SH-SY5Y (cell line): ENCODE results near the gene MEIS2.

Experiments used
- GATA2 ChIP-seq: IDR thresholded peaks from 2 replicates; pipeline ENCODE4 v1.6.1; 2011; ENCODE audit warnings: mild to moderate bottlenecking, low read depth, low read length
- GATA3 ChIP-seq: IDR thresholded peaks from 2 replicates; pipeline ENCODE4 v1.6.1; 2011; ENCODE audit warnings: low read depth, mild to moderate bottlenecking, low read length, moderate library complexity

- no peak for TF ChIP-seq GATA2
- TF ChIP-seq GATA3, result no peak
Observed at GRCh38 chr15:36966708-36967107, 133.6 kb downstream of the MEIS2 start.
